ENCODE measurements around the gene MSLN.

DNA sequence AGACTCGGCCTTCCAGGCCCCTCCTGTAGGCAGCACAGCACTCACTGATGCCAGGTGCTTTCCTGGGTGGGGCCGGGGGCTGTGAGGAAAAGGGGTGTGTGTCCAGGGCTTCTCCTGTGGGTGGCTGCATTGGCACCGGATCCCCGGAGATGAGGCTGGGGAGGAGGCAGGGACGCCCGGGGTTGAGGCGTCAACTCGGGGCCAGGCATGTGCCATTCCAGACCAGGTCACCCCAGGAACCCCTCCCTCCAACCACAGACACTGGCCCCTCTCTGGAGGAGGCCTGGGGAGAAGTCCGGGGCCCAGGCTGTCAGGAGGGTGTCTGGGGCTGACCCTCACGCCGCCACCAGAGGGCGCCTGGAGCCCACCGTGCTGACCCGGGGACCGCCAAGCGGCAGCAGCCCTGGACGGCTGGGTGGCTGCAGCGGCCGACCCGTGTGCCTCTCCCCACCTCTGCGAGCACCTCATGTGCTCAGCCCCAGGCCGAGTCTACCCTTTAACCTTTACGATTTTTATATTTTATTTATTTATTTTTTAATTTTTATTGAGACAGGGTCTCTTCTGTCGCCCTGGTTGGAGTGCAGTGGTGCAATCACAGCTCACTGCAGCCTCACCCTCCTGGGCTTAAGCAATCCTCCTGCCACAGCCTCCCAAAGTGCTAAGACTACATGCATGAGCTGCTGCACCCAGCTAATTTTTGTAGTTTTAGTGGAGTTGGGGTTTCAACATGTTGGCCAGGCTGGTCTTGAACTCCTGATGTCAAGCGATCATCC is 48.8 kb upstream of the MSLN start:
- TF ChIP-seq, protein P1, sequence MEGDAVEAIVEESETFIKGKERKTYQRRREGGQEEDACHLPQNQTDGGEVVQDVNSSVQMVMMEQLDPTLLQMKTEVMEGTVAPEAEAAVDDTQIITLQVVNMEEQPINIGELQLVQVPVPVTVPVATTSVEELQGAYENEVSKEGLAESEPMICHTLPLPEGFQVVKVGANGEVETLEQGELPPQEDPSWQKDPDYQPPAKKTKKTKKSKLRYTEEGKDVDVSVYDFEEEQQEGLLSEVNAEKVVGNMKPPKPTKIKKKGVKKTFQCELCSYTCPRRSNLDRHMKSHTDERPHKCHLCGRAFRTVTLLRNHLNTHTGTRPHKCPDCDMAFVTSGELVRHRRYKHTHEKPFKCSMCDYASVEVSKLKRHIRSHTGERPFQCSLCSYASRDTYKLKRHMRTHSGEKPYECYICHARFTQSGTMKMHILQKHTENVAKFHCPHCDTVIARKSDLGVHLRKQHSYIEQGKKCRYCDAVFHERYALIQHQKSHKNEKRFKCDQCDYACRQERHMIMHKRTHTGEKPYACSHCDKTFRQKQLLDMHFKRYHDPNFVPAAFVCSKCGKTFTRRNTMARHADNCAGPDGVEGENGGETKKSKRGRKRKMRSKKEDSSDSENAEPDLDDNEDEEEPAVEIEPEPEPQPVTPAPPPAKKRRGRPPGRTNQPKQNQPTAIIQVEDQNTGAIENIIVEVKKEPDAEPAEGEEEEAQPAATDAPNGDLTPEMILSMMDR (IDR thresholded peaks at IDR 0.05), result peak; percentile 93 to 96 (median 94)
- TF ChIP-seq POLR2AphosphoS5 (IDR thresholded peaks at IDR 0.05), result peak in 1 of 2 donors; percentile 32

All from esophagus muscularis mucosa (tissue), 3 donors.